NCI-H345 (cell line): ENCODE results near the gene LRRC36.
"Not testable (repeated sequence)": the region's sequence is repeated elsewhere in the genome, so short reads cannot be mapped to it uniquely, and the experiment has no call there.

Experiments used
- DNase-seq: peaks from one replicate; lab custom pipeline; 2025; lab: John Stamatoyannopoulos, UW

The LRRC36 gene

GRCh38 chr16:67405336-67405735 is 78.7 kb downstream of the LRRC36 start:
- DNase-seq: no peak

- DNase-seq: no peak
These were observed 79.7 kb downstream of the LRRC36 start for GRCh38 chr16:67406111-67406971.

- no peak for DNase-seq
These were observed 80.7 kb downstream of the LRRC36 start for GRCh38 chr16:67407176-67407787.

- no peak for DNase-seq
These were observed 81.3 kb downstream of the LRRC36 start for GRCh38 chr16:67407788-67408452.

- DNase-seq: no peak
These were observed 83.0 kb downstream of the LRRC36 start for GRCh38 chr16:67409631-67410030.

GRCh38 chr16:67411339-67411738 is 84.7 kb downstream of the LRRC36 start:
- DNase-seq: no peak

- DNase-seq: no peak
These were observed 85.7 kb downstream of the LRRC36 start for GRCh38 chr16:67412294-67412693.

- DNase-seq: no peak
These were observed 87.6 kb downstream of the LRRC36 start for GRCh38 chr16:67413978-67414911.

- DNase-seq: not testable (repeated sequence)
These were observed 88.8 kb downstream of the LRRC36 start for GRCh38 chr16:67415421-67415820.

GRCh38 chr16:67415872-67416793 is 89.5 kb downstream of the LRRC36 start, which contains the start of gene ZDHHC1:
TSS of gene ZDHHC1 (minus strand) at chr16:67416477. CDS start at chr16:67407775, 8,702 bp downstream.
- DNase-seq: peak; percentile 58

- no peak for DNase-seq
These were observed 90.9 kb downstream of the LRRC36 start for GRCh38 chr16:67417333-67418061.

- no peak for DNase-seq
These were observed 92.9 kb downstream of the LRRC36 start for GRCh38 chr16:67419502-67419901.

- no peak for DNase-seq
These were observed 93.3 kb downstream of the LRRC36 start for GRCh38 chr16:67419931-67420330.

- no peak for DNase-seq
These were observed 94.4 kb downstream of the LRRC36 start for GRCh38 chr16:67421030-67421429.

- DNase-seq: no peak
These were observed 96.4 kb downstream of the LRRC36 start for GRCh38 chr16:67423015-67423414.

GRCh38 chr16:67423611-67424260 is 97.1 kb downstream of the LRRC36 start:
- DNase-seq: no peak

- no peak for DNase-seq
These were observed 97.6 kb downstream of the LRRC36 start for GRCh38 chr16:67424261-67424615.

GRCh38 chr16:67425061-67425460 is 98.4 kb downstream of the LRRC36 start:
- DNase-seq: no peak

- DNase-seq: no peak
These were observed 99.0 kb downstream of the LRRC36 start for GRCh38 chr16:67425580-67425979.
